Testis (tissue), 5 donors: ENCODE results near the gene TUBGCP6. TPM values are rescaled to one million over a fixed set of nuclear protein-coding genes. Genes with fewer than 3 reads are reported as not detected.

ENCODE experiments used
- DNase-seq: peaks from one replicate; pipeline ENCODE4 v3.0.0-alpha.2; 2019
- H3K27ac ChIP-seq, 2 donors: fragments of 200-600 bp; sonication (generic); one replicate each; pipeline ENCODE4 v1.5.1; 2019
- H3K27me3 ChIP-seq: fragments of 200-600 bp; sonication (generic); one replicate; pipeline ENCODE4 v1.5.1; 2019
- H3K36me3 ChIP-seq: fragments of 200-600 bp; sonication (generic); one replicate; pipeline ENCODE4 v1.5.1; 2017; ENCODE audit warnings: low read depth; ENCODE audit errors: missing control alignments
- H3K4me1 ChIP-seq: fragments of 200-600 bp; sonication (generic); one replicate; pipeline ENCODE4 v1.5.1; 2019
- H3K4me3 ChIP-seq, 2 donors: fragments of 200-600 bp; sonication (generic); one replicate each; pipeline ENCODE4 v1.5.1; 2017 to 2019
- H3K9me3 ChIP-seq: fragments of 200-600 bp; sonication (generic); one replicate; pipeline ENCODE4 v1.5.1; 2017
- POLR2A ChIP-seq: fragments of 450-650 bp; IDR thresholded peaks from one replicate; pipeline ENCODE4 v1.6.1; 2017; ENCODE audit warnings: antibody characterized with exemption, mild to moderate bottlenecking, moderate library complexity
- WGBS, 2 donors: methylation state at CpG; one replicate each; pipeline ENCODE4 v1.1.5; 2018; 5-methylcytosine and 5-hydroxymethylcytosine counted together
- intact Hi-C: fragments of 100-400 bp; cut with DNase I; formaldehyde crosslinking; loops from one replicate; pipeline ENCODE4 v1.15.1; 2023; ENCODE audit warnings: low total_unique reads
- long read RNA-seq, 2 donors: transcript quantifications; one replicate each; lab custom pipeline, GENCODE V29; 2026
- polyA plus RNA-seq: library from polyadenylated mRNA; stranded (reverse); fragments of 350-450 nt; fragmentation: Illumina TruSeq; extraction: RNeasy Lipid Tissue Mini Kit (QIAGEN cat#74804); gene quantifications from one replicate; pipeline ENCODE4 v1.2.3, GENCODE V29; 2014; ENCODE audit warnings: low read depth, low replicate concordance; ENCODE audit not compliant: insufficient read depth
- total RNA-seq, 2 donors: library from RNA; depleted of rRNA; stranded (reverse); fragments of >200 nt; gene quantifications; one replicate each; pipeline ENCODE4 v1.2.3, GENCODE V29; 2016
- TF ChIP-seq, protein P1 (sequence below), 3 experiments: fragments of 450-650 bp in 2 of 3; fragments of 200-600 bp in 1 of 3; sonication (generic) in 1 of 3; IDR thresholded peaks; one replicate each; pipeline ENCODE4 v1.5.1; 2016 to 2019; ENCODE audit warnings: antibody characterized with exemption in 3 of 3, mild to moderate bottlenecking in 2 of 3, moderate library complexity in 1 of 3

The TUBGCP6 gene, protein sequence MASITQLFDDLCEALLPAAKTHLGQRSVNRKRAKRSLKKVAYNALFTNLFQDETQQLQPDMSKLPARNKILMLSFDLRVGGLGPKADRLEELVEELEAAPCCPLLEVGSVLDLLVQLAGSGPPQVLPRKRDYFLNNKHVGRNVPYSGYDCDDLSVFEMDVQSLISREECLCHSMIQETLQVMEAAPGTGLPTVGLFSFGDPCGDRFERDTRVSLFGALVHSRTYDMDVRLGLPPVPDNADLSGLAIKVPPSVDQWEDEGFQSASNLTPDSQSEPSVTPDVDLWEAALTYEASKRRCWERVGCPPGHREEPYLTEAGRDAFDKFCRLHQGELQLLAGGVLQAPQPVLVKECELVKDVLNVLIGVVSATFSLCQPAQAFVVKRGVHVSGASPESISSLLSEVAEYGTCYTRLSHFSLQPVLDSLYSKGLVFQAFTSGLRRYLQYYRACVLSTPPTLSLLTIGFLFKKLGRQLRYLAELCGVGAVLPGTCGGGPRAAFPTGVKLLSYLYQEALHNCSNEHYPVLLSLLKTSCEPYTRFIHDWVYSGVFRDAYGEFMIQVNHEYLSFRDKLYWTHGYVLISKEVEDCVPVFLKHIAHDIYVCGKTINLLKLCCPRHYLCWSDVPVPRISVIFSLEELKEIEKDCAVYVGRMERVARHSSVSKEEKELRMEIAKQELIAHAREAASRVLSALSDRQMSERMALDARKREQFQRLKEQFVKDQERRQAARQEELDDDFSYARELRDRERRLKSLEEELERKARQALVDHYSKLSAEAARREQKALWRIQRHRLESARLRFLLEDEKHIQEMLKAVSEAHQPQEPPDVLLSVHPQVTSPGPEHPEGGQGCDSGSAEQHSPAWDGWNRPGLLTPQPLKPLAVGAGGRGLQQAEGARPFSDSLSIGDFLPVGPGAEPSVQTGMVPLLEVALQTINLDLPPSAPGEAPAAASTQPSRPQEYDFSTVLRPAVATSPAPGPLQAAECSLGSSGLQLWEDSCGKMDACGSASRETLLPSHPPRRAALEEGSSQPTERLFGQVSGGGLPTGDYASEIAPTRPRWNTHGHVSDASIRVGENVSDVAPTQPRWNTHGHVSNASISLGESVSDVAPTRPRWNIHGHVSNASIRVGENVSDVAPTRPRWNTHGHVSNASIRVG (N-terminal part only)
- 100 to 1,000 TPM; 136 to 143 TPM for total RNA-seq
- polyA plus RNA-seq, result 40.2 TPM
- long read RNA-seq, donor 1, partial matches to known transcripts, result 6 of 6 reads
- long read RNA-seq, donor 1, other reads (novel, unspliced or antisense), result 0 of 6 reads
- long read RNA-seq, donor 2, full-length matches to known transcripts, result 2 of 2 reads
- long read RNA-seq, donor 2, partial matches to known transcripts, result 0 of 2 reads
- long read RNA-seq, donor 2, other reads (novel, unspliced or antisense), result 0 of 2 reads

GRCh38 chr22:50244420-50245213, at the start of gene TUBGCP6:
TSS of gene TUBGCP6 (minus strand) at chr22:50245023. CDS start at chr22:50244459, 564 bp downstream.
- H3K4me3 ChIP-seq, result peak within 1 kb of the TSS; percentile 78 to 93
- intact Hi-C loops, result no loop called here
- H3K9me3 ChIP-seq, result no peaks in the 10 kb centered on the region
- H3K27me3 ChIP-seq, result no peaks in the 10 kb centered on the region
- peak; percentile 98 for DNase-seq
- H3K27ac ChIP-seq, result peak within 1 kb of the TSS; percentile 82 to 86
- H3K36me3 ChIP-seq, result no peaks in the 10 kb centered on the region
- 0 to 1% methylated on average over 49 to 73 of the region's 76 CpGs for WGBS, 2 donors
- peaks cover 36% of the 10 kb centered on the region for H3K4me1 ChIP-seq
- TF ChIP-seq POLR2A, result peak; percentile 5
- TF ChIP-seq, protein P1, sequence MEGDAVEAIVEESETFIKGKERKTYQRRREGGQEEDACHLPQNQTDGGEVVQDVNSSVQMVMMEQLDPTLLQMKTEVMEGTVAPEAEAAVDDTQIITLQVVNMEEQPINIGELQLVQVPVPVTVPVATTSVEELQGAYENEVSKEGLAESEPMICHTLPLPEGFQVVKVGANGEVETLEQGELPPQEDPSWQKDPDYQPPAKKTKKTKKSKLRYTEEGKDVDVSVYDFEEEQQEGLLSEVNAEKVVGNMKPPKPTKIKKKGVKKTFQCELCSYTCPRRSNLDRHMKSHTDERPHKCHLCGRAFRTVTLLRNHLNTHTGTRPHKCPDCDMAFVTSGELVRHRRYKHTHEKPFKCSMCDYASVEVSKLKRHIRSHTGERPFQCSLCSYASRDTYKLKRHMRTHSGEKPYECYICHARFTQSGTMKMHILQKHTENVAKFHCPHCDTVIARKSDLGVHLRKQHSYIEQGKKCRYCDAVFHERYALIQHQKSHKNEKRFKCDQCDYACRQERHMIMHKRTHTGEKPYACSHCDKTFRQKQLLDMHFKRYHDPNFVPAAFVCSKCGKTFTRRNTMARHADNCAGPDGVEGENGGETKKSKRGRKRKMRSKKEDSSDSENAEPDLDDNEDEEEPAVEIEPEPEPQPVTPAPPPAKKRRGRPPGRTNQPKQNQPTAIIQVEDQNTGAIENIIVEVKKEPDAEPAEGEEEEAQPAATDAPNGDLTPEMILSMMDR (IDR thresholded peaks at IDR 0.05), result peak in 2 of 3 experiments; percentile 24 to 27

GRCh38 chr22:50294319-50294656, 49.5 kb upstream of the TUBGCP6 start:
- H3K4me1 ChIP-seq, result peaks cover 61% of the 10 kb centered on the region
- H3K4me3 ChIP-seq, result no peak overlapping the region
- TF ChIP-seq, protein P1 (IDR thresholded peaks at IDR 0.05), result no peak
- TF ChIP-seq POLR2A, result no peak
- H3K27me3 ChIP-seq, result no peaks in the 10 kb centered on the region
- H3K27ac ChIP-seq, result peak overlapping the region; percentile 59 to 72
- DNase-seq, result no peak
- WGBS, 2 donors, result 58% methylated on average over 5 of the region's 5 CpGs; no CpG with 5 or more reads in 1 of the 2 donors
- intact Hi-C loops, result no loop called here
- no peaks in the 10 kb centered on the region for H3K9me3 ChIP-seq
- no peaks in the 10 kb centered on the region for H3K36me3 ChIP-seq

- Histone ChIP-seq H3K4me3 (no peak overlapping the region), H3K4me1 (peaks cover 56% of the 10 kb centered on the region), H3K36me3 (no peaks in the 10 kb centered on the region), H3K27ac (peak overlapping the region; percentile 59 to 72), H3K9me3 (no peaks in the 10 kb centered on the region), H3K27me3 (no peaks in the 10 kb centered on the region)
- peak; percentile 63 for DNase-seq
- 36% methylated on average over 39 of the region's 42 CpGs; no CpG with 5 or more reads in 1 of the 2 donors for WGBS, 2 donors
- no peak for TF ChIP-seq POLR2A
- TF ChIP-seq, protein P1 (IDR thresholded peaks at IDR 0.05), result no peak
- intact Hi-C loops, result no loop called here
Observed at GRCh38 chr22:50293441-50294318, 48.9 kb upstream of the TUBGCP6 start.
